GM23338 (cell line): Measurements from ENCODE around the gene PCSK2. TPM values are rescaled to one million over a fixed set of nuclear protein-coding genes. Genes with fewer than 3 reads are reported as not detected.

ENCODE experiments used
- ATAC-seq: fragments of 200-7000 bp; cut with Tn5 transposase; 3 replicates; pipeline ENCODE4 v1.9.1; 2020
- DNase-seq: peaks from one replicate; pipeline ENCODE4 v3.0.0-alpha.2; 2015; ENCODE audit warnings: low spot score
- H2AFZ ChIP-seq: fragments of 200-600 bp; sonication (generic); 2 replicates; pipeline ENCODE4 v1.8.0; 2016; ENCODE audit warnings: antibody characterized with exemption, mild to moderate bottlenecking, moderate library complexity
- H3F3A ChIP-seq: fragments of 200-600 bp; sonication (generic); replicated peaks from 2 replicates; pipeline ENCODE4 v1.8.0; 2017; ENCODE audit warnings: antibody characterized with exemption, mixed run types, low read depth
- H3K27ac ChIP-seq: fragments of 200-600 bp; sonication (generic); 2 replicates; pipeline ENCODE4 v1.6.1; 2016; ENCODE audit warnings: low read depth
- H3K27me3 ChIP-seq: fragments of 200-600 bp; sonication (generic); 2 replicates; pipeline ENCODE4 v1.8.0; 2016; ENCODE audit warnings: mild to moderate bottlenecking, mixed run types, moderate library complexity; ENCODE audit not compliant: insufficient read depth
- H3K36me3 ChIP-seq: fragments of 200-600 bp; sonication (generic); 2 replicates; pipeline ENCODE4 v1.8.0; 2016; ENCODE audit warnings: mild to moderate bottlenecking; ENCODE audit not compliant: insufficient read depth
- H3K4me1 ChIP-seq: fragments of 200-600 bp; sonication (generic); 2 replicates; pipeline ENCODE4 v1.8.0; 2016; ENCODE audit warnings: mild to moderate bottlenecking, moderate library complexity; ENCODE audit not compliant: insufficient read depth
- H3K4me2 ChIP-seq: fragments of 200-600 bp; sonication (generic); 2 replicates; pipeline ENCODE4 v1.7.1; 2017; ENCODE audit warnings: mixed run types
- H3K4me3 ChIP-seq: fragments of 200-600 bp; sonication (generic); 2 replicates; pipeline ENCODE4 v1.6.1; 2016; ENCODE audit warnings: mixed run types
- H3K79me2 ChIP-seq: fragments of 200-600 bp; sonication (generic); replicated peaks from 2 replicates; pipeline ENCODE4 v1.8.0; 2017; ENCODE audit warnings: mild to moderate bottlenecking; ENCODE audit not compliant: insufficient read depth
- H3K9me2 ChIP-seq: fragments of 200-600 bp; sonication (generic); 2 replicates; pipeline ENCODE4 v1.8.0; 2017; ENCODE audit not compliant: insufficient read depth
- H4K20me1 ChIP-seq: fragments of 200-600 bp; sonication (generic); replicated peaks from 2 replicates; pipeline ENCODE4 v1.8.0; 2017; ENCODE audit warnings: mild to moderate bottlenecking; ENCODE audit not compliant: insufficient read depth
- H3K27ac Mint-ChIP-seq: 2 replicates; pipeline ENCODE4 v1.8.0; 2020; ENCODE audit warnings: inconsistent platforms, mild to moderate bottlenecking, moderate library complexity, mixed read lengths
- H3K27me3 Mint-ChIP-seq: 3 replicates; pipeline ENCODE4 v1.8.0; 2022; ENCODE audit warnings: low read depth, mild to moderate bottlenecking, moderate library complexity, mixed read lengths, inconsistent platforms; ENCODE audit not compliant: insufficient read depth, poor library complexity
- H3K36me3 Mint-ChIP-seq: 3 replicates; pipeline ENCODE4 v1.8.0; 2021; ENCODE audit warnings: low read depth, mild to moderate bottlenecking, inconsistent platforms, moderate library complexity, mixed read lengths
- H3K4me1 Mint-ChIP-seq: 3 replicates; pipeline ENCODE4 v1.8.0; 2020; ENCODE audit warnings: mild to moderate bottlenecking, inconsistent platforms, mixed read lengths
- H3K4me3 Mint-ChIP-seq: 3 replicates; pipeline ENCODE4 v1.8.0; 2021; ENCODE audit warnings: moderate library complexity, mild to moderate bottlenecking, inconsistent platforms, mixed read lengths
- H3K9me3 Mint-ChIP-seq: 3 replicates; pipeline ENCODE4 v1.8.0; 2020; ENCODE audit warnings: moderate library complexity, mild to moderate bottlenecking, inconsistent platforms, mixed read lengths
- CREB1 ChIP-seq: fragments of 250-450 bp; sonication (Bioruptor Pico); IDR thresholded peaks from 2 replicates; pipeline ENCODE4 v1.5.0; 2020; ENCODE audit warnings: low read depth, mild to moderate bottlenecking, moderate library complexity
- EZH2 ChIP-seq: fragments of 200-600 bp; sonication (generic); IDR thresholded peaks from one replicate; pipeline ENCODE4 v1.8.0; 2017; ENCODE audit warnings: antibody characterized with exemption, mild to moderate bottlenecking, low read depth; ENCODE audit not compliant: unreplicated experiment
- JUNB ChIP-seq: IDR thresholded peaks from one replicate; pipeline ENCODE4 v1.6.1; 2016; ENCODE audit warnings: antibody characterized with exemption; ENCODE audit not compliant: unreplicated experiment
- NANOG ChIP-seq: IDR thresholded peaks from 2 replicates; pipeline ENCODE4 v1.6.1; 2016; ENCODE audit warnings: antibody characterized with exemption, borderline replicate concordance
- POLR2AphosphoS5 ChIP-seq: IDR thresholded peaks from 2 replicates; pipeline ENCODE4 v1.6.1; 2016; ENCODE audit warnings: antibody characterized with exemption, low read depth
- STAT1 ChIP-seq: IDR thresholded peaks from one replicate; pipeline ENCODE4 v1.6.1; 2016; ENCODE audit warnings: antibody characterized with exemption; ENCODE audit not compliant: unreplicated experiment
- ZNF114 ChIP-seq: fragments of 250-450 bp; sonication (Bioruptor Pico); IDR thresholded peaks from 2 replicates; pipeline ENCODE4 v1.5.0; 2020; ENCODE audit warnings: mild to moderate bottlenecking, moderate library complexity
- polyA plus RNA-seq: library from polyadenylated mRNA; unstranded; fragments of >200 nt; fragmentation: Nextera tagmentation; extraction: Ambion mirVana; gene quantifications from 2 replicates; pipeline ENCODE4 v1.2.1, GENCODE V29; 2016
- total RNA-seq: library from RNA; depleted of rRNA; stranded (reverse); fragments of >200 nt; shearing (Covaris generic); gene quantifications from 2 replicates; pipeline ENCODE4 v1.2.3, GENCODE V29; 2014
- TF ChIP-seq, protein P1 (sequence below): IDR thresholded peaks from 2 replicates; pipeline ENCODE4 v1.6.1; 2016; ENCODE audit warnings: antibody characterized with exemption
- TF ChIP-seq, protein P2 (sequence below), 2 experiments: fragments of 200-600 bp in 1 of 2; sonication (generic) in 1 of 2; conservative IDR thresholded peaks; 2 replicates each; pipeline versions ENCODE4 v1.5.1 to v1.6.1; 2016 to 2017; ENCODE audit warnings: antibody characterized with exemption in 2 of 2, low read depth in 2 of 2, mild to moderate bottlenecking in 2 of 2, moderate library complexity in 1 of 2
- TF ChIP-seq, protein P3 (sequence below): IDR thresholded peaks from one replicate; pipeline ENCODE4 v1.6.1; 2018; ENCODE audit warnings: antibody characterized with exemption; ENCODE audit not compliant: unreplicated experiment

The PCSK2 gene
- total and polyA plus RNA-seq, 2 experiments from 2014 or later, result 0.37 to 1.1 TPM

DNA sequence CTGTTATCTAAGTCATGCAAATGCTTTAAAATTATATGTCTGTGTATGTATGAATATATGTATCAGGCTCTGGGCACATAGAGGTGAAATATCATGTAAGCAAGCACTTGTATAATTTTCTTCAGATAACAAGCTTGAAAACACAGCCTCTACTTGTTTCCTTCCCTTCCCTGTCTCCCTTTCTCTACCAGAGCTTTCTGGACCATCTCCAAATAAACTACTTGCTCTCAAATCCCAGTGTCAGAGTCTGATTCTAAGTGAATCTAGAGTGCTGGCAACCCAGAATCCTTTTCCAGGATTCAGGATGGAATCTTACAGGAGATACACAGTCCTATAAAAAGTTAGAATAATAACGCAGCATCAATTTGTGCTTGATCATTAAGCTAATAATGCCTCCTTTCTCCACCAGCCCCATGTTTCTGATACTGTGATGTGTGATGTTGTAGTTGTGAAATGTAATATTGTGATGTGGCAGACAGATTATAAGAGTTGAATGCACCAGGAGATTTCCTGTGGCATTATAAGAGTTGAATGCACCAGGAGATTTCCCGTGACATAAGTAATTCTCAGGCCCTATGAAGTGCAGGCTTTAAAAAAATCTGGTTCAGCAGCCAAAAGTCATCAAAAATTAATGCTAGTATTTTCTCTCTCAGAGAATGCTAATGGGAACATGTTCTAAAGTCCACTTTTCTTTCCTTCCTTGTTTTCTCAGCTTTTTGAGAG, 89.6 kb downstream of the PCSK2 start:
- H3K27me3 ChIP-seq, result no peaks in the 10 kb centered on the region
- Mint-ChIP-seq H3K36me3 (no peaks in the 10 kb centered on the region), H3K9me3 (no peaks in the 10 kb centered on the region; the same call in 2 of the 3 replicates), H3K27me3 (no peaks in the 10 kb centered on the region), H3K4me1 (no peaks in the 10 kb centered on the region), H3K4me3 (no peak overlapping the region), H3K27ac (no peak overlapping the region)
- H4K20me1 ChIP-seq, result no peaks in the 10 kb centered on the region
- H3K4me1 ChIP-seq, result no peaks in the 10 kb centered on the region
- DNase-seq, result no peak
- TF ChIP-seq, protein P1, sequence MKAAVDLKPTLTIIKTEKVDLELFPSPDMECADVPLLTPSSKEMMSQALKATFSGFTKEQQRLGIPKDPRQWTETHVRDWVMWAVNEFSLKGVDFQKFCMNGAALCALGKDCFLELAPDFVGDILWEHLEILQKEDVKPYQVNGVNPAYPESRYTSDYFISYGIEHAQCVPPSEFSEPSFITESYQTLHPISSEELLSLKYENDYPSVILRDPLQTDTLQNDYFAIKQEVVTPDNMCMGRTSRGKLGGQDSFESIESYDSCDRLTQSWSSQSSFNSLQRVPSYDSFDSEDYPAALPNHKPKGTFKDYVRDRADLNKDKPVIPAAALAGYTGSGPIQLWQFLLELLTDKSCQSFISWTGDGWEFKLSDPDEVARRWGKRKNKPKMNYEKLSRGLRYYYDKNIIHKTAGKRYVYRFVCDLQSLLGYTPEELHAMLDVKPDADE, result no peak
- TF ChIP-seq ZNF114 (CRISPR knock-in tag) (no peak), NANOG (no peak), STAT1 (no peak), POLR2AphosphoS5 (no peak)
- TF ChIP-seq, protein P2, sequence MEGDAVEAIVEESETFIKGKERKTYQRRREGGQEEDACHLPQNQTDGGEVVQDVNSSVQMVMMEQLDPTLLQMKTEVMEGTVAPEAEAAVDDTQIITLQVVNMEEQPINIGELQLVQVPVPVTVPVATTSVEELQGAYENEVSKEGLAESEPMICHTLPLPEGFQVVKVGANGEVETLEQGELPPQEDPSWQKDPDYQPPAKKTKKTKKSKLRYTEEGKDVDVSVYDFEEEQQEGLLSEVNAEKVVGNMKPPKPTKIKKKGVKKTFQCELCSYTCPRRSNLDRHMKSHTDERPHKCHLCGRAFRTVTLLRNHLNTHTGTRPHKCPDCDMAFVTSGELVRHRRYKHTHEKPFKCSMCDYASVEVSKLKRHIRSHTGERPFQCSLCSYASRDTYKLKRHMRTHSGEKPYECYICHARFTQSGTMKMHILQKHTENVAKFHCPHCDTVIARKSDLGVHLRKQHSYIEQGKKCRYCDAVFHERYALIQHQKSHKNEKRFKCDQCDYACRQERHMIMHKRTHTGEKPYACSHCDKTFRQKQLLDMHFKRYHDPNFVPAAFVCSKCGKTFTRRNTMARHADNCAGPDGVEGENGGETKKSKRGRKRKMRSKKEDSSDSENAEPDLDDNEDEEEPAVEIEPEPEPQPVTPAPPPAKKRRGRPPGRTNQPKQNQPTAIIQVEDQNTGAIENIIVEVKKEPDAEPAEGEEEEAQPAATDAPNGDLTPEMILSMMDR (conservative IDR thresholded peaks at IDR 0.05; ENCODE audit: low read depth in 2 of 2), result no peak
- TF ChIP-seq, protein P3, sequence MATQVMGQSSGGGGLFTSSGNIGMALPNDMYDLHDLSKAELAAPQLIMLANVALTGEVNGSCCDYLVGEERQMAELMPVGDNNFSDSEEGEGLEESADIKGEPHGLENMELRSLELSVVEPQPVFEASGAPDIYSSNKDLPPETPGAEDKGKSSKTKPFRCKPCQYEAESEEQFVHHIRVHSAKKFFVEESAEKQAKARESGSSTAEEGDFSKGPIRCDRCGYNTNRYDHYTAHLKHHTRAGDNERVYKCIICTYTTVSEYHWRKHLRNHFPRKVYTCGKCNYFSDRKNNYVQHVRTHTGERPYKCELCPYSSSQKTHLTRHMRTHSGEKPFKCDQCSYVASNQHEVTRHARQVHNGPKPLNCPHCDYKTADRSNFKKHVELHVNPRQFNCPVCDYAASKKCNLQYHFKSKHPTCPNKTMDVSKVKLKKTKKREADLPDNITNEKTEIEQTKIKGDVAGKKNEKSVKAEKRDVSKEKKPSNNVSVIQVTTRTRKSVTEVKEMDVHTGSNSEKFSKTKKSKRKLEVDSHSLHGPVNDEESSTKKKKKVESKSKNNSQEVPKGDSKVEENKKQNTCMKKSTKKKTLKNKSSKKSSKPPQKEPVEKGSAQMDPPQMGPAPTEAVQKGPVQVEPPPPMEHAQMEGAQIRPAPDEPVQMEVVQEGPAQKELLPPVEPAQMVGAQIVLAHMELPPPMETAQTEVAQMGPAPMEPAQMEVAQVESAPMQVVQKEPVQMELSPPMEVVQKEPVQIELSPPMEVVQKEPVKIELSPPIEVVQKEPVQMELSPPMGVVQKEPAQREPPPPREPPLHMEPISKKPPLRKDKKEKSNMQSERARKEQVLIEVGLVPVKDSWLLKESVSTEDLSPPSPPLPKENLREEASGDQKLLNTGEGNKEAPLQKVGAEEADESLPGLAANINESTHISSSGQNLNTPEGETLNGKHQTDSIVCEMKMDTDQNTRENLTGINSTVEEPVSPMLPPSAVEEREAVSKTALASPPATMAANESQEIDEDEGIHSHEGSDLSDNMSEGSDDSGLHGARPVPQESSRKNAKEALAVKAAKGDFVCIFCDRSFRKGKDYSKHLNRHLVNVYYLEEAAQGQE, result no peak
- H3K9me2 ChIP-seq, result no peaks in the 10 kb centered on the region
- H2AFZ ChIP-seq, result no peak overlapping the region
- ATAC-seq, result no peak
- no peak overlapping the region for H3K4me2 ChIP-seq
- H3K79me2 ChIP-seq, result no peaks in the 10 kb centered on the region
- H3F3A ChIP-seq, result no peaks in the 10 kb centered on the region
- H3K4me3 ChIP-seq, result no peak overlapping the region
- H3K36me3 ChIP-seq, result no peaks in the 10 kb centered on the region
- H3K27ac ChIP-seq, result no peak overlapping the region

DNA sequence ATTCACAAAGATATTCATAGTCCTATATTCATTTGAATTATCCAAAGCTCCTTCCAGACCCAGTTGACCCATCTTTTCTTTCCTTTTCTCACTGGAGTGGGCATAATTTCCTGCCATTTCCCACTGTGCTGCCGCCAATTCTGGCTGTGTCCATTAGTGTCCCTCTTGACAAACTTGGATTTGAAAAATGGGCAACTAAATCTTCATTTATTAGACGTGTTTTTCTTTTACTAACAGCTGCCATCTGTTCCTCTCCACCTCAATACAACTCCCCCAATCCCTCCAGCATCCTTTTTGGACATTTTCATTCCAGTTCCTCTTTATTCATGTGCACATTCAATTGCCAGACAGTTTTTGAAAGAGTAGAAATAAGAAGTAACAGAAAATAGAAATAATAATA, 90.5 kb downstream of the PCSK2 start:
- H3F3A ChIP-seq, result no peaks in the 10 kb centered on the region
- H3K4me1 Mint-ChIP-seq, result no peaks in the 10 kb centered on the region
- no peak overlapping the region for H2AFZ ChIP-seq
- H3K79me2 ChIP-seq, result no peaks in the 10 kb centered on the region
- no peak overlapping the region for H3K4me3 ChIP-seq
- H3K4me2 ChIP-seq, result no peak overlapping the region
- H3K36me3 ChIP-seq, result no peaks in the 10 kb centered on the region
- no peak for ATAC-seq
- H3K27ac Mint-ChIP-seq, result no peak overlapping the region
- DNase-seq, result no peak
- H3K36me3 Mint-ChIP-seq, result no peaks in the 10 kb centered on the region
- H3K27me3 ChIP-seq, result no peaks in the 10 kb centered on the region
- no peaks in the 10 kb centered on the region for H3K27me3 Mint-ChIP-seq
- H3K4me1 ChIP-seq, result no peaks in the 10 kb centered on the region
- H3K9me3 Mint-ChIP-seq, result no peaks in the 10 kb centered on the region; the same call in 2 of the 3 replicates
- H4K20me1 ChIP-seq, result no peaks in the 10 kb centered on the region
- H3K9me2 ChIP-seq, result no peaks in the 10 kb centered on the region
- H3K27ac ChIP-seq, result no peak overlapping the region
- no peak overlapping the region for H3K4me3 Mint-ChIP-seq
- TF ChIP-seq STAT1 (no peak), ZNF114 (CRISPR knock-in tag) (no peak), POLR2AphosphoS5 (no peak), EZH2 (no peak), CREB1 (CRISPR knock-in tag) (no peak), JUNB (no peak)
- TF ChIP-seq, protein P3, result no peak
